ENCODE measurements around the gene BRI3. TPM values are rescaled to one million over a fixed set of nuclear protein-coding genes. Genes with fewer than 3 reads are reported as not detected.

BRI3 gene
- total RNA-seq, 4 donors from 2014 or later = 11.2 to 36.2 (median 23.3) TPM

DNA sequence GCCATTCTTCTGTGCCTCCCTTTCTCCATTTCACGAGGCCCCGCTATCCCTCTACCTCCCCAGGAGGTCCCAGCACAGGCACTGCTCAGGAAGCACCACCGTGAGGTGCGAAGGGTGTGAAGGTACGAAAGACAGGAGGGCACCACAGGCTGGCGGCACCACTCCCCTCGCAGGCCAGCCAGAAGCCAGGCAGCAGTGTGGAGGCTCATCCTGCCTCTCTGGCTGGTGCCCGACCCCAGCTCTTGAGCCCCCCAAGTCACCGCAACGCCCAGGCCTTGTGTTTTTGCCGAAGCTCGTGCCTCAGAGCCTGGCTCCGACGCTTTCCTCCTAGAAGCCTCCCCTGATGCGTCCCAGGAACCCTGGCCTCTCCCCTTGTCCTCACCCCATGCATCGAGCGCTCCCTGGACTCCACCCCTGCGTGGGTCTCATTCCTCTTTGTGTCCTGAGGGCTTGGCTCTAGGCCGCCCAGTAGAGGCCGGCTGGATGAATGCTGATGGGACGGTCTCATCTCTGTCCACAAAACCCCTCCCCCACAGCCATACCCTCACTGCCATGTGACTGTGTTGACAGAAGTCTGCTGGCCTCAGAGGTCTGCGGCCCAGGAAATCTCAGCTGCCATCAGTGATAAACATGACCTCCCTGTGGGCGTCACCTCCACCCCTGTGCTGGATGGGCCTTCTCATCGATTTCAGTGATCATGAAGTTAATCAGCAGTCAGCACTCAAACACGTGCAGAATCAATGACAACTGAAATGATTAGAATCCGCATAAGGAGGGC is 19.3 kb downstream of the BRI3 start:
- H3K27me3 ChIP-seq = no peaks in the 10 kb centered on the region
- peaks cover 0 to 82% (median 3%) of the 10 kb centered on the region in 3 donors for H3K36me3 ChIP-seq
- H3K4me1 ChIP-seq = peaks cover 0 to 19% (median 5%) of the 10 kb centered on the region in 3 donors
- H3K4me3 ChIP-seq = no peak overlapping the region
- TF ChIP-seq POLR2A (IDR thresholded peaks at IDR 0.05) = no peak
- TF ChIP-seq, protein P1, sequence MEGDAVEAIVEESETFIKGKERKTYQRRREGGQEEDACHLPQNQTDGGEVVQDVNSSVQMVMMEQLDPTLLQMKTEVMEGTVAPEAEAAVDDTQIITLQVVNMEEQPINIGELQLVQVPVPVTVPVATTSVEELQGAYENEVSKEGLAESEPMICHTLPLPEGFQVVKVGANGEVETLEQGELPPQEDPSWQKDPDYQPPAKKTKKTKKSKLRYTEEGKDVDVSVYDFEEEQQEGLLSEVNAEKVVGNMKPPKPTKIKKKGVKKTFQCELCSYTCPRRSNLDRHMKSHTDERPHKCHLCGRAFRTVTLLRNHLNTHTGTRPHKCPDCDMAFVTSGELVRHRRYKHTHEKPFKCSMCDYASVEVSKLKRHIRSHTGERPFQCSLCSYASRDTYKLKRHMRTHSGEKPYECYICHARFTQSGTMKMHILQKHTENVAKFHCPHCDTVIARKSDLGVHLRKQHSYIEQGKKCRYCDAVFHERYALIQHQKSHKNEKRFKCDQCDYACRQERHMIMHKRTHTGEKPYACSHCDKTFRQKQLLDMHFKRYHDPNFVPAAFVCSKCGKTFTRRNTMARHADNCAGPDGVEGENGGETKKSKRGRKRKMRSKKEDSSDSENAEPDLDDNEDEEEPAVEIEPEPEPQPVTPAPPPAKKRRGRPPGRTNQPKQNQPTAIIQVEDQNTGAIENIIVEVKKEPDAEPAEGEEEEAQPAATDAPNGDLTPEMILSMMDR (IDR thresholded peaks at IDR 0.05) = no peak
- WGBS, 2 donors = 86 to 89% methylated on average over 20 to 24 of the region's 26 CpGs
- H3K27ac ChIP-seq = no peak overlapping the region
- H3K9me3 ChIP-seq = no peaks in the 10 kb centered on the region
- intact Hi-C loops (cut with DNase I) = no loop called here
- DNase-seq = no peak

DNA sequence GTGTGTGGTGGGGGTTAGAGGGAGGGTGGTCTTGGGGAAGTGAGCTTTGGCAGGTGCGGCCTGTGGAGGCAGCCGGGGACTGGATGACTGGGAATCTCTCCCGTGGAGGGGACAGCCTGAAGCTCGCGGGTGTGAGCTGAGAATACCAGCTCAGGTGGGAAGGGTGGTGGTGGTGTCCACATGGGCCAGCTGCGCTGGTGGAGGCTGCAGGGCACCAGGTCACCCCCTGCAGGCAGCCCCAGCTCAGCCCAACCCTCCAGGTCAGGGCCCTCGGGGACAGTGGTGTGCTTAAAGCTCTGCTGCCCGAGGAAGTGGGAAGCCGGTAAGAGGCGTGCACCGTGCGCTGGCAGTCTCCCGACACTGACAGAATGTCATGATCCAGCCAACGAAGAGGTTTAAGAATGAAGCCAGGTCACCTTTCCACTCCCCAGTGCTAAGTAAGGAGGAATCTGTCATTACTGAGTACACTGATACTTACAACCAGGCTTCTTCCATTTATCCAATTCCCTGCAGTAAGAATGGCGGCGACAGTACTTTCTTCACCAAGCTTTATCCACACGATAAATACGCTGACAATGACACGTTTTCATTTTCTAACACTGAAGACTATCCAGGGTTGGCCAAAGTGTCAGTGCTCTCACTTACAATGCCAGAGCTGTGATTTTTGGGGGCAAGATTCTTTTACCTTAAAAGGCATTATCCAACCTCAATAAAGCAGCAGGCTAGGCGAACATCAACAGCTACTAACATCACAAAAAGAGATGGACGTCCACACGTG is 20.4 kb downstream of the BRI3 start:
- Histone ChIP-seq H3K36me3 (peaks cover 0 to 89% (median under 1%) of the 10 kb centered on the region in 3 donors), H3K27me3 (no peaks in the 10 kb centered on the region), H3K4me3 (no peak overlapping the region), H3K4me1 (peaks cover 0 to 8% (median 0%) of the 10 kb centered on the region in 3 donors), H3K9me3 (no peaks in the 10 kb centered on the region), H3K27ac (no peak overlapping the region)
- WGBS, 2 donors = 84 to 88% methylated on average over 19 to 22 of the region's 22 CpGs
- no peak for DNase-seq
- intact Hi-C loops (cut with DNase I) = no loop called here
- TF ChIP-seq POLR2A (IDR thresholded peaks at IDR 0.05) = no peak
- TF ChIP-seq, protein P1 (IDR thresholded peaks at IDR 0.05) = no peak

DNA sequence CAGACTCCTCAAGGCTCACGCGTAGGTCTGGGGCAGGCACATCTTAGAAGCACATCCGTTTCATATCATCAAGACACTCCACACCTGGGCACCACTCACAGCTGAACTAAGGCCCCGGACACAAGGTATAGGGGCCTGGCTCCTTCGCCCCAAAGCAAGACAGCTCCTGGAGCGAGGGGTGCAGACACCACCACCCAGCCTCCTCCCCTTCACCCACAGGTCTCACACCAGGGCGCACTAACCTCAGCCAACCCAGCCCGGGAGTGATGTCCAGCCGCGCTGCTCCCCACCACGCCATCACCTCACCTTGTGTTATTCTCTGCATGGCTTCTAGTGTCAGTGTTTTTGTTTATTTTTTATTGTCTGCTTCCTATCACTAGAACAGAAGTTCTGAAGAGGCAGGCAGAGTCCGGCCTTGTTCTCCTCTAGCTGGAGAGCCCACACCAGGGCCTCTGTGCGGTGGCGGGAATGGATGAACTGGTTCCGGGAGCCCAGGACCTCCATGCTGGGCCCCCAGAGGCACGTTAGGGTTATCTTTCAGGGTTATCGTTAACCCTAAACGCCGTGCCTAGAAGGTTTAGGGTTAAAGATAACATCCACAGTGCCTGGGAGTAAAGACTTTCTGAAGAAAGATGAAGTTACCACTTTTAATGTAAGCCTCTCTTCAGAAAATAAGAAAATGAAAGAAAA is 21.8 kb downstream of the BRI3 start:
- Histone ChIP-seq H3K36me3 (peaks cover 0 to 89% (median 0%) of the 10 kb centered on the region in 3 donors), H3K27me3 (no peaks in the 10 kb centered on the region), H3K9me3 (no peaks in the 10 kb centered on the region), H3K4me1 (no peaks in the 10 kb centered on the region), H3K27ac (no peak overlapping the region), H3K4me3 (no peak overlapping the region)
- intact Hi-C loops (cut with DNase I) = no loop called here
- no peak for DNase-seq
- WGBS, 2 donors = 63 to 97% methylated on average over 6 to 18 of the region's 19 CpGs
- TF ChIP-seq POLR2A (IDR thresholded peaks at IDR 0.05) = no peak

DNA sequence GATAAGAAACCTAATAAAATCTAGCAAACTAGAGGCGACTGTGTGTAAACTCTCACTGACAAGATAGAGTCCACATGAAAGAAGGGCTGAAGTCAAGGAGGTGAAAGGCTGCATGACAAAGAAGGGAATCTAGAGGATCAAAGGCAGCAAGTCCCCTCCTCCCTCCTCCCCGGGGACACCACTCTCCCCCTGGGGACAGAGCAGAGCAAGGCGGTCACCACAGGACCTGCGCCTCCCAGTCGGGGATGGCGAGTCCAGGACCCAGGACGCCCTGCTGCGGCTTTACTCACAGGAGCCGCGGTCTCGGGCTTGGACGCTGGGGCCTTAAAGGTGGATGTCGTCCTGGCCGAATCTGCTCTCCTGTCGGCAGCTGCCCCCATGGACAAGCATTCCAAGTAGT is 22.4 kb downstream of the BRI3 start:
- H3K36me3 ChIP-seq = peaks cover 0 to 92% (median 0%) of the 10 kb centered on the region in 3 donors
- H3K9me3 ChIP-seq = no peaks in the 10 kb centered on the region
- intact Hi-C loops (cut with DNase I) = no loop called here
- H3K4me3 ChIP-seq = no peak overlapping the region
- TF ChIP-seq POLR2A (IDR thresholded peaks at IDR 0.05) = no peak
- TF ChIP-seq, protein P1 (IDR thresholded peaks at IDR 0.05) = no peak
- 64 to 83% methylated on average over 5 to 13 of the region's 15 CpGs for WGBS, 2 donors
- no peaks in the 10 kb centered on the region for H3K27me3 ChIP-seq
- no peaks in the 10 kb centered on the region for H3K4me1 ChIP-seq
- no peak overlapping the region for H3K27ac ChIP-seq
- DNase-seq = no peak

DNA sequence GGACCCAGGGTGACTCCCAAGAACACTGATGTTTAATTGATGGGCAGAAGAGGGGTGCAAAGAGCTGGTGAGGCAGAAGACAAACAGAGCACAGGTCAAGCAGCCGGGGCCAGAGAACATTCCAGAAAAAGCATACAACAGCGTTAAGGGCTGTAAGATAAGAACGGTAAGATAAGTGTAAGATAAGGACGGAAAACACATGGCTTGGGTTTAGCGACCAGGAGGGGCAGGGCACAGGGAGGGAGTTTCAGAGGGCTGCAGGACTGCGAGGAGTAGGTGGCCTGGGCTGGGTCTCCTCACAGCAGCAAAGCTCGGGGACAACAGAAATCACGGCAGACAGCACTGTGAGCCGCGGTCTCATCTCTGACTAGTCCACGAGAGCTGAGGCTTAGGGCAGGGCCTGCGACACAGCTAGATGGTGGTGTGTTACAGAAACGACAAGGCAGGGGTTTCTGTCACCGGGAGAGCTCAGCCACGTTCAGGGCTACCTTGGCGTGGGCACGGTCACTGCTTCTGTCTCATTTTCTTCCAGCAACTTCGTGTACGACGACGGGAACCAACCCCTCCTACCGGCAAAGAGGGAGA is 24.6 kb downstream of the BRI3 start:
- Histone ChIP-seq H3K4me1 (no peaks in the 10 kb centered on the region), H3K4me3 (no peak overlapping the region), H3K27ac (no peak overlapping the region), H3K9me3 (no peaks in the 10 kb centered on the region), H3K36me3 (peaks cover 0 to 92% (median 0%) of the 10 kb centered on the region in 3 donors), H3K27me3 (no peaks in the 10 kb centered on the region)
- no peak for DNase-seq
- intact Hi-C loops (cut with DNase I) = no loop called here
- TF ChIP-seq POLR2A (IDR thresholded peaks at IDR 0.05) = no peak
- TF ChIP-seq, protein P1 (IDR thresholded peaks at IDR 0.05) = no peak
- 79 to 86% methylated on average over 19 of the region's 22 CpGs for WGBS, 2 donors
